ENCODE data around the gene POLR2A.
"Not testable (repeated sequence)": the region's sequence is repeated elsewhere in the genome, so short reads cannot be mapped to it uniquely, and the experiment has no call there.

The POLR2A gene

DNA sequence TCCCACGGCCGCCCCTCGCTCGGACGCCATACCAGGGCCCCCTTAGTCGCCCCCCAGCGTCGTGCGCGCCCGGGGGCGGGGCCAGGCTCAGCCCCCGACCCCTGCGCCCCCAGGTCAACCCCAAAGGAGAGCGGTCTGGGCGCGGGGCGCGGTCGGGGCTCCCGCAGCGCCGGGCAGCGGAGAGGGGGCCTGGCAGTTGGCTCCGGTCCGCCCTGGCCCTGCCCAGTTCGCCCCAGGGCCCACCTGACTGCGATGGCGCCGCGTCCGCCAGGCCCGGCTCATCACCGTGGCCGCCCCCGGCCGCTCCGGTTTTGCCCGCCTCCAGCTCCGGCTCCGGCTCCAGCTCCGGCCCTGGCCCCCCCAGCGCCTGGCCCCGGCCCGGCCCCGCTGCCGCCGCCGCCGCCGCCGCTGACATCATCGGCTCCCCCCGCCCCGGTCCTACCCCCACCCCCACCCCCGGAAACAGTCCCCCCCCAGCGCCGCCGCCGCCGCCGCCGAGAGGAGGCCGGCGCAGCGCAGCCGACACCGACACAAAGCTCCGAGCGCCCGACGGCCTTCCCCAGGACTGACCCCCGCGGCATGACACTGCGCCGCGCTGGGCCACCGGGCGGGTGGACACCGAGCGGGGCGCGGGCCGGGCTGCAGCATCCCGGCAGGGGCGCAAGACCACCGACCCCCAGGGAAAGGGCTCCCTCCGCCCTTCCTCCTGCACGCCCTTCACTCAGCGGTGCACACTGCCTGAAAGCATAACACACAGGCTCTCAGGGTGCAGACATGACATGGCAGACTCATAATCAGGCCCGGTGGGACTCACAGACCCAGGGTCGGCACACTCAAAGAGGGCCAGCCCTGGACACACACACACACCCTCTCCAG is 4.7 kb upstream of the POLR2A start, which contains the start of gene ZBTB4:
Gene ZBTB4, minus strand, starts transcription at position 419 of the 876 bp plus-strand sequence. CDS start 12,830 bp downstream, outside the sequence.
- no peak for DNase-seq

DNA sequence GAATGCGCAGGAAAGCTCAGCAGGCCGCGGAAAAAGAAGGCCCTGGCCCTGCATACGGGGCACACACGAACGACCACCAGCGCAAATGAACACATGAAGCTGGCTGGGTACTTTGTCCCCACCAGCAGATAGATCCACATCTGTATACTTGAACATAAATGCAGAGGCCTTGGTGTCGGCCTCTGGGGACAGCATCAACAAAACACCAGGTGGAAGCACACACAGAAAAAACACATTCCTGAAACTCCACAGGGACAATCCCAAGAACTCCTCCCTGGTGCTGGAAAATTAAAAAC is 4.1 kb upstream of the POLR2A start:
- DNase-seq = no peak

DNA sequence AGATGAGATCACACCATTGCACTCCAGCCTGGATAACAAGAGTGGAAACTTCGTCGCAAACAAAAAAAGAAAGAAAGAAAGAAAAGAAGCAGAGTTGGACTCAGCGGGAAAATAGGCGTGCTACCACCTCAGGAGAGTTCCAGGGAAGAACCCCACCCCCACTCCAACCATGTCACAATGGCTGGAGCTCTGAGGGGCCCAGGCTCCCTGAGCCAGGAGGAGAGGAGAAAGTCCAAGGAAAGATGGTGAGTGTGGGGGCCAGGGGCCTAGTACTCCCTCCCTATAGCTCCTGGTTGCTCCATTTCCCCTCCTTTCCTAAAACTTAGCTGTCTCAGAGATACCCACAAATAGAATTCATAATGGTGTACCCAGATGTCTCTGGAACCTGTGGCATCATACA is 2.9 kb upstream of the POLR2A start, which contains the start of gene SLC35G6:
Gene SLC35G6, plus strand, starts transcription at position 172 of the 400 bp plus-strand sequence. Its CDS starts 71 bp downstream, at position 243.
- DNase-seq = not testable (repeated sequence)

DNA sequence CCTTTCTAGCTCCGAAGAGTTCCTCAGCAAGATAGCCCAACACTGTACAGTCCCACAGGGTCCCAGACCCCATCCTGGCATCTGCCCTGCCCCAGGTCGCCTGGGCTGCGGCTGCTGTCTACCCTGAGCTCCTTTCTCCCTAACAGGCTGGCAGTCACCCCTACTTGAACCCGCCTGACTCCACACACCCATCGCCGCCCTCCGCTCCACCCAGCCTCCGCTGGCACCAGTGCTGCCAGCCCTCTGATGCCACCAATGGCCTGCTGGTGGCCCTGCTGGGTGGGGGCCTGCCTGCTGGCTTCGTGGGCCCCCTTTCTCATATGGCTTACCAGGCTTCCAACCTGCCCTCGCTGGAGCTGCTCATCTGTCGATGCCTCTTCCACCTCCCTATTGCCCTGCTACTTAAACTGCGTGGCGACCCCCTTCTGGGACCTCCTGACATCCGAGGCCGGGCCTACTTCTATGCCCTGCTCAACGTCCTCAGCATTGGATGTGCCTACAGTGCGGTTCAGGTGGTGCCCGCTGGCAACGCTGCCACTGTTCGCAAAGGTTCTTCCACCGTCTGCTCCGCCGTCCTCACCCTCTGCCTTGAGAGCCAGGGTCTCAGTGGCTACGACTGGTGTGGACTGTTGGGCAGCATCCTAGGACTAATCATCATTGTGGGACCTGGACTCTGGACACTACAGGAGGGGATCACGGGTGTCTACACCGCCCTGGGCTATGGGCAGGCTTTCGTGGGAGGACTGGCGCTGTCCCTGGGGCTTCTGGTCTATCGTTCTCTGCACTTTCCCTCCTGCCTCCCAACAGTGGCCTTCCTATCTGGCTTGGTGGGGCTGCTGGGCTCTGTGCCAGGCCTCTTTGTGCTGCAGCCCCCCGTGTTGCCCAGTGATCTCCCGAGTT is 2.1 kb upstream of the POLR2A start:
- not testable (repeated sequence) for DNase-seq

DNA sequence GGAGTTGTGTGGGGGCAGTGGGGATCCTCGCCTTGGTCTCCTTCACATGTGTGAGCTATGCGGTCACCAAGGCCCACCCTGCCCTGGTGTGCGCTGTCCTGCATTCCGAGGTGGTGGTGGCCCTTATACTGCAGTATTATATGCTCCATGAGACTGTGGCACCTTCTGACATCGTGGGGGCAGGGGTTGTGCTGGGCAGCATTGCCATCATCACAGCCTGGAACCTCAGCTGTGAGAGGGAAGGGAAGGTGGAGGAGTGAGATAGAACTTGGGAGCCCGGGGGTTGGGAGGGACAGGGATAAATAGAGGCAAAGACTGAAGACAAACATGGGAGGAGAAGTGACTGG is 1.5 kb upstream of the POLR2A start:
- DNase-seq = not testable (repeated sequence)

- DNase-seq = peak; percentile 97
Measured at GRCh38 chr17:7483255-7484066, 705 bp upstream of the POLR2A start.

GRCh38 chr17:7484919-7485377 is 782 bp downstream of the POLR2A start:
- DNase-seq = no peak

DNA sequence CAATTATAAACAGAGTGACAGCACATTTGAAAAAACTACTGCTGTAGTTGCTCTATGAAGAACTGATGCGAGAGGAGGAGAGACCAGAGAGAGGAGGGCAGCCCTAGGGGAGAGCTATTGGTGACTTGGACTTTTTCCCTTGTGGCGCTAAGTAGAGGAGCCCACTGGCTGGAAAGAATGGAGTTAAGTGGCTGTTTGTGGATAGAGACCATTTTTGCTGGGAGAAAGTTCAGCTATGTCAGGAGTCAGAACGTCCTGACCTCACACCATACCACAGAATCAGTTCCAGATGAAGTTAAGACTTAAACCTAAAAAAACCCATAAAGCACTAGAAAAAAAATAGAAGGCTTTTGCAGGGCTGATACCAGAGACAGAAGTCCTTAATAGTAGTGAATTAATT is 2.0 kb downstream of the POLR2A start:
- DNase-seq = no peak

DNA sequence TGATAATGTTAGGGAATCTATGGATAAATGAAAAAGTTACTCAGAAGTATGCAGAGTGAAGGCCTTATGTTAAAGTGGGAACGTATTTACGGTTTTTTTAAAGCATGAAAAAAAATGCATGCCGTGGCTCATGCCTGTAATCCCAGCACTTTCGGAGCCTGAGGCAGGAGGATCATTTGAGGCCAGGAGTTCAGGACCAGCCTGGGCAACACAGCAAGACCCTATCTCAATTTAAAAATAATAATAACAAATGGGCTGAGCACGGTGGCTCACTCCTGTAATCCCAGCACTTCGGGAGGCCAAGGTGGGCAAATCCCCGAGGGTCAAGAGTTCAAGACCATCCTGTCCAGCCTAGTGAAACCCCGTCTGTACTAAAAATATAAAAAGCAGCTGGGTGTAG is 6.0 kb downstream of the POLR2A start:
- DNase-seq = no peak

DNA sequence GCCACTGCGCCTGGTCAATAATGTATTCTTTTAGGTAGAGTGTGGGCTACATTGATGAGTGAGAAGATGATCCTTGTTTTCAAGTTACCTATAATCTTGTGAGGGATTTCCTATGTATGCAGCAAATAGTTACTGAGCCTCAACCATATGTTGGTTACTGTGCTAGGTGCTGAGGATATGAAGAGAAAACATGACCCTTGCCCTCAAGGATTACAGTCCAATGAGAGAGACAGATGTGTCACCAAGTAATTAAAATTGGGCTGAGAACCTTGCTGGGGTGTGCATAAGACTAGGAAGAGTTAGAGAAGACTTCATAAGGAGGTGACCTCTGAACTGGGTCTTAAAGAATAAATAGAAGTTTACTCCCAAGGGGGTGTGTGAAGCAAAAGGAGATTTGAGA is 7.4 kb downstream of the POLR2A start:
- DNase-seq = no peak

- no peak for DNase-seq
Measured at GRCh38 chr17:7493941-7494340, 9.8 kb downstream of the POLR2A start.

- DNase-seq = no peak
Measured at GRCh38 chr17:7495906-7496434, 11.8 kb downstream of the POLR2A start.

DNA sequence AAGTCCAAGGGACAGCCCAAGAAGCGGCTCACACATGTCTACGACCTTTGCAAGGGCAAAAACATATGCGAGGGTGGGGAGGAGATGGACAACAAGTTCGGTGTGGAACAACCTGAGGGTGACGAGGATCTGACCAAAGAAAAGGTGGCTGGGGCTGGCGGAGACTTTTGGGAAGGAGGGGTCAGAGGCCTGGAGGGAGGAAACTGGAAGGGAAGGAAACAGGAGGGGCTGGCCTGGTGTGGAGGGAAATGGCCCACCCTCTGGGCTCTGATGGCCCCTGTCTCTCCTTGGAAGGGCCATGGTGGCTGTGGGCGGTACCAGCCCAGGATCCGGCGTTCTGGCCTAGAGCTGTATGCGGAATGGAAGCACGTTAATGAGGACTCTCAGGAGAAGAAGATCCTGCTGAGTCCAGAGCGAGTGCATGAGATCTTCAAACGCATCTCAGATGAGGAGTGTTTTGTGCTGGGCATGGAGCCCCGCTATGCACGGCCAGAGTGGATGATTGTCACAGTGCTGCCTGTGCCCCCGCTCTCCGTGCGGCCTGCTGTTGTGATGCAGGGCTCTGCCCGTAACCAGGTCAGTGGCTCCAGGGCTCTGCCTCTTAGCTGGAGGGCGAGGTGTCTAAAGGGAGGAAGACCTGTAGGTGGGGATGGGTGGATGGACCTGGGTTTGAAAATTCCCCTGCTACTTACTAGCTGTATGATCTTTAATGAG is 12.5 kb downstream of the POLR2A start:
- no peak for DNase-seq

GRCh38 chr17:7497228-7497627 is 13.1 kb downstream of the POLR2A start:
- no peak for DNase-seq

GRCh38 chr17:7497636-7498035 is 13.5 kb downstream of the POLR2A start:
- DNase-seq = no peak

DNA sequence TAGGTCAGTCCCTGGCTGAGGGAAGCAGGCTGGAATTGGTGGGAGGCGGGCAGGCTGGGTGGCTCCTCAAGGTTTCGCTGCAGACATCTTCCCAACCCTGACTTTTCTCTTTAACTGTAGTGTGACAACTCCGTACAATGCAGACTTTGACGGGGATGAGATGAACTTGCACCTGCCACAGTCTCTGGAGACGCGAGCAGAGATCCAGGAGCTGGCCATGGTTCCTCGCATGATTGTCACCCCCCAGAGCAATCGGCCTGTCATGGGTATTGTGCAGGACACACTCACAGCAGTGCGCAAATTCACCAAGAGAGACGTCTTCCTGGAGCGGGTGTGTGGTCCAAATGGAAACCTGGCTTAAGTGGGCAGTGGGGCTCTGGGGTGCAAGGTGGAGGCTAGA is 15.0 kb downstream of the POLR2A start:
- DNase-seq = no peak

- no peak for DNase-seq
Measured at GRCh38 chr17:7501729-7502128, 17.6 kb downstream of the POLR2A start.

DNA sequence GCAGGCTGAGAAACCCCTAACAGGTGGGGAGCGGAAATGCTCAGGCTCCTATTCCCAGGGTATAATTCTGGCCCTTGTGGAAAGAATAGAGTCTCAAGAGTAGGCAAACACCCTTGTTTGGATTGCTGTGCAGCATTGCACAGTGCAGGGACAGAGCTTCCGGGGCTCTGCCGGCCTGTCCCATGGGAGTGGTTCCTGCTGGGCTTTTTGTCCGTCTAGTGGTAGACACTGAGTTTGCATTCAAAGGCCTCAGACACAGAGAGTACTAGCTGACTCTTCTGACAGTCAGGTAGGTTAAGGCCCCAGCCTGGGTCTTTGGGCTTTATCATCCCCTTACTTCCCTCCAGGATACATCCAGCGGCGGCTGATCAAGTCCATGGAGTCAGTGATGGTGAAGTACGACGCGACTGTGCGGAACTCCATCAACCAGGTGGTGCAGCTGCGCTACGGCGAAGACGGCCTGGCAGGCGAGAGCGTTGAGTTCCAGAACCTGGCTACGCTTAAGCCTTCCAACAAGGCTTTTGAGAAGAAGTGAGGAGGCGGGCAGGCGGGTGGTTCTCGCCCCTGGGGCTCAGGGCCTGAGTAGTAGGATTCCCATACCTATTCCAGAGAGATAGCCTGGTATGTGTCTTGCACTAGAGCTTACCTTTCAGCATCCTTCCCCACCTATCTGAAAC is 18.1 kb downstream of the POLR2A start:
- DNase-seq = no peak

DNA sequence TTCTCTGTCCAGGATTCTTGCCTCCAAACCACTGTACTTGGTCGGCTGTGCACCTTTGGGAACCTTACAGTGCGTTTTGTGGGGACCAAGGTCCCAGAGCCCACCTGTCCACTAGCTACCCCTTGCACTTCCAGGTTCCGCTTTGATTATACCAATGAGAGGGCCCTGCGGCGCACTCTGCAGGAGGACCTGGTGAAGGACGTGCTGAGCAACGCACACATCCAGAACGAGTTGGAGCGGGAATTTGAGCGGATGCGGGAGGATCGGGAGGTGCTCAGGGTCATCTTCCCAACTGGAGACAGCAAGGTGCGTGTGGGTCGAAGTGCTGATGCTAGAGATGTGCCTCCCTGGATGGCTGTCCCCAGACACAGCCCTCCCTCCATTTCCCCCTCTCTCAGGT is 18.8 kb downstream of the POLR2A start:
- DNase-seq = no peak

GRCh38 chr17:7503521-7503920 is 19.4 kb downstream of the POLR2A start:
- no peak for DNase-seq

- no peak for DNase-seq
Measured at GRCh38 chr17:7508145-7508544, 24.0 kb downstream of the POLR2A start.

Measured in NCI-H510A treated with DMSO at 0.1 percent for 48 hours (cell line).